Activated naive CD4-positive, alpha-beta T cell treated with anti-CD3 and anti-CD28 coated beads, Interleukin-2, amount 10 ng/mL, durations not matched to agents 7 days and 5 days (primary cell): ENCODE measurements around the gene WSCD1.
A peak's percentile ranks its signal among the peaks of the same experiment; 100 is the strongest.

Source experiments
- CTCF ChIA-PET: fragments of 350-600 bp; sonication (Branson Sonifier 250); formaldehyde crosslinking; loops from one replicate; lab custom pipeline; 2021; ENCODE audit warnings: antibody characterized with exemption; lab: Charles Lee
- DNase-seq: peaks from one replicate; pipeline ENCODE4 v3.0.0-alpha.2; 2020
- H3K27ac Mint-ChIP-seq: one replicate; pipeline ENCODE4 v1.8.0; 2021; ENCODE audit warnings: mild to moderate bottlenecking, moderate library complexity, mixed read lengths
- H3K27me3 Mint-ChIP-seq: one replicate; pipeline ENCODE4 v1.8.0; 2021; ENCODE audit warnings: mild to moderate bottlenecking, mixed read lengths
- H3K36me3 Mint-ChIP-seq: one replicate; pipeline ENCODE4 v1.8.0; 2021; ENCODE audit warnings: mixed read lengths
- H3K4me1 Mint-ChIP-seq: one replicate; pipeline ENCODE4 v1.8.0; 2021; ENCODE audit warnings: mixed read lengths
- H3K4me3 Mint-ChIP-seq: one replicate; pipeline ENCODE4 v1.8.0; 2021; ENCODE audit warnings: mild to moderate bottlenecking, moderate library complexity, mixed read lengths
- H3K9me3 Mint-ChIP-seq: one replicate; pipeline ENCODE4 v1.8.0; 2021; ENCODE audit warnings: mixed read lengths

The WSCD1 gene

DNA sequence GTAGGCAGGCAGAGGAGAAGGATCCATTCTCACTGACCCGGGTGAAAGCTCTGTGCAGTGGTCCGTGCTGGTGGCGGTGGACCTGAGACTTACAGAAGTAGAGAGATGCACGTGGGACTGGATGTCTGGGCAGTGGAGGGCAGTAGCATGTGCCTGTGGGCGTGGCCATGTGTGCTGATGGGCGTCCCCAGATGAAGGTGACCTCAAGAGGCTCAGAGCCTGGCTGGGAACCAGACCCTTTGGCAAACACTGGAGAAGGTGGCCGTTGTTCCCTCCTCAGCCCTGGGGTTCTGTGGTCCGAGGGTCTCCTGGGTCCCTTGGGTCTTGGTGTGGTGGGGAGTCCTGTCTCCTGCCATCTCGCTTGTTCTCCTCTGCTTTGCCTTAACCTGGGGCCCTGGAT, 15.6 kb downstream of the WSCD1 start:
- H3K4me1 Mint-ChIP-seq, result no peaks in the 10 kb centered on the region
- no peaks in the 10 kb centered on the region for H3K36me3 Mint-ChIP-seq
- CTCF ChIA-PET, result no interaction called here
- H3K27ac Mint-ChIP-seq, result no peak overlapping the region
- no peaks in the 10 kb centered on the region for H3K9me3 Mint-ChIP-seq
- no peak for DNase-seq
- no peaks in the 10 kb centered on the region for H3K27me3 Mint-ChIP-seq
- no peak overlapping the region for H3K4me3 Mint-ChIP-seq

- Mint-ChIP-seq H3K36me3 (no peaks in the 10 kb centered on the region), H3K4me1 (no peaks in the 10 kb centered on the region), H3K4me3 (no peak overlapping the region), H3K27ac (no peak overlapping the region), H3K27me3 (no peaks in the 10 kb centered on the region), H3K9me3 (no peaks in the 10 kb centered on the region)
- DNase-seq, result no peak
- CTCF ChIA-PET, result no interaction called here
Observed at GRCh38 chr17:6086603-6087400, 16.6 kb downstream of the WSCD1 start.

DNA sequence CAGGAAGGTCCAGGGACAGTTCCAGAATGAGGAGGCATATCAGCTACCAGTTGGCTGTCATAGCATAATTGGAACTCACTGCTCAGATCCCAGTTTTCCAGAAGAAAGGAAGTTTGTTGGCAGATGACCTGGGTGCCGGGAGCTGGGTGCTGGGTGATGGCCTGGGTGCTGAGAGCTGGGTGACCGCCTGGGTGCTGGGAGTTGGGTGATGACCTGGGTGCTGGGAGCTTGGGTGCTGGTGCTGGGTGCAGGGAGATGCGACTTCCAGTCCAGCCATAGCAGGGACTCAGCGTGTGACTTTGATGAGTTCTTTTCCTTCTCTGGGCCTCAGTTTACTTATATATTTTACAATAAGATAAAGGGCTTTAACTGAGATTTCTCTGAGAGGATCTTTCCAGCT, 18.0 kb downstream of the WSCD1 start:
- Mint-ChIP-seq H3K4me3 (no peak overlapping the region), H3K36me3 (no peaks in the 10 kb centered on the region), H3K9me3 (no peaks in the 10 kb centered on the region), H3K27me3 (no peaks in the 10 kb centered on the region), H3K27ac (no peak overlapping the region), H3K4me1 (no peaks in the 10 kb centered on the region)
- CTCF ChIA-PET, result no interaction called here
- no peak for DNase-seq

DNA sequence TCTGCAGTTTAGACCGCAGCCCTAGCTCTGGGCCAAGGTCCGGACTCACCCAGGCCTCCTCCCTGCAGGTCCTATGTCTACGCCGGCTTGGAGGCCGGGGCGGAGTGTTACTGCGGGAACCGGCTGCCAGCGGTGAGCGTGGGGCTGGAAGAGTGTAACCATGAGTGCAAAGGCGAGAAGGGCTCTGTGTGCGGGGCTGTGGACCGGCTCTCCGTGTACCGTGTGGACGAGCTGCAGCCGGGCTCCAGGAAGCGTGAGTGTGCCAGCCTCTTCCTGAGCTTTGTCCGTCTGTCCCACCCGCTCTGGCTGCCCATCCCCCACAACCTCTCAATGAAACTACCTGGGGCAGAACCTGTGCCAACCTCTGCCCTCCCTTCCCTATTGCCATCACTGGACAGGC, 20.1 kb downstream of the WSCD1 start:
- no peak overlapping the region for H3K4me3 Mint-ChIP-seq
- no peak overlapping the region for H3K27ac Mint-ChIP-seq
- H3K27me3 Mint-ChIP-seq, result peaks cover 3% of the 10 kb centered on the region
- H3K9me3 Mint-ChIP-seq, result no peaks in the 10 kb centered on the region
- no peaks in the 10 kb centered on the region for H3K36me3 Mint-ChIP-seq
- CTCF ChIA-PET, result no interaction called here
- no peaks in the 10 kb centered on the region for H3K4me1 Mint-ChIP-seq
- DNase-seq, result no peak

- no peaks in the 10 kb centered on the region for H3K9me3 Mint-ChIP-seq
- H3K27me3 Mint-ChIP-seq, result peaks cover 3% of the 10 kb centered on the region
- CTCF ChIA-PET, result no interaction called here
- H3K27ac Mint-ChIP-seq, result no peak overlapping the region
- DNase-seq, result no peak
- H3K4me1 Mint-ChIP-seq, result no peaks in the 10 kb centered on the region
- no peak overlapping the region for H3K4me3 Mint-ChIP-seq
- H3K36me3 Mint-ChIP-seq, result no peaks in the 10 kb centered on the region
Observed at GRCh38 chr17:6092182-6092902, 22.2 kb downstream of the WSCD1 start.

DNA sequence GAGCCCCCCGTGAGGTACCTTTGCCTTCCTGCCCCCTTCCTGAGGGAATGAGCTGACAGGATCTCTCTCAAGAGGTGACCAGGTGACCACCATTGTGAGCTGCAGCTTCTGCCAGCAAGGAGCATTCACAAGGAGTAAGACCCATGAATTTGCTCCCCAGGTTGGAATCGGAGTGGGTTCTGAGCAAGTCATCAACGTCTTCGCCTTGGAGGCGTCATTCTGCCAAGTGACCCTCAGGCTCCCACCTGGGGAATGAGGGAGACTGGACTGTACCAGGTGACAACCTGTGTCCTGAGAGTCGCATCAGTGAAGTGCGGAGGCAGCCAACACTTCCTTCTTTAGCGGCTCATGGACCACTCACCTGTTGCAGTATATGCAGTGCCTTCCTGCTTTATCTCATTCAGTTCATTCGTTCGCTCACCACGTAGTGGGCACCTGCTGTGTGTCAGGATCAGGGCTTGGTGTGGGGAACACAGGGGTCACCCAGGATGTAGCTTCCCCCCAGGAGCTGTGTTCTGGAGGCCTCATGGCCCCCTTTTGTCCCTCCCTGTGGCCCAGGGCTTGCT, 22.8 kb downstream of the WSCD1 start:
- H3K36me3 Mint-ChIP-seq, result no peaks in the 10 kb centered on the region
- CTCF ChIA-PET, result no interaction called here
- H3K27me3 Mint-ChIP-seq, result peaks cover 3% of the 10 kb centered on the region
- no peaks in the 10 kb centered on the region for H3K4me1 Mint-ChIP-seq
- no peak overlapping the region for H3K4me3 Mint-ChIP-seq
- H3K27ac Mint-ChIP-seq, result no peak overlapping the region
- H3K9me3 Mint-ChIP-seq, result no peaks in the 10 kb centered on the region
- no peak for DNase-seq

DNA sequence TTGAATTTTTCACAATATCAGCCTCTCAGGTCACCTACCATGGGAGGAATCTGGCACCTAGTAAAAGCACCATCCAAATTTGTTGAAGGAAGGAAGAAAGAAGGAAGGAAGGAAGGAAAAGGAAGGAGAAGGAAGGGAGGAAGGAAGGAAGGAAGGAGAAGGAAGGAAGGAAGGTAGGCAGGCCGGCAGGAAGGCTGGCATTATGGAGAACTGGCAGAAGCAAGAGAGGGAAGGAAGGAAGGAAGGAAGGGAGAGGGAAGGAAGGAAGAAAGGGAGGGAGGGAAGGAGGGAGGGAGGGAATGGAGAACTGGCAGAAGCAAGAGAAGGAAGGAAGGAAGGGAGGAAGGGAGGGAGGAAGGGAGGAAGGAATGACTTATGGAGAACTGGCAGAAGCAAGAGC, 24.3 kb downstream of the WSCD1 start:
- no peak overlapping the region for H3K27ac Mint-ChIP-seq
- no peaks in the 10 kb centered on the region for H3K36me3 Mint-ChIP-seq
- CTCF ChIA-PET, result no interaction called here
- H3K9me3 Mint-ChIP-seq, result no peaks in the 10 kb centered on the region
- no peaks in the 10 kb centered on the region for H3K4me1 Mint-ChIP-seq
- no peak for DNase-seq
- H3K27me3 Mint-ChIP-seq, result peaks cover 3% of the 10 kb centered on the region
- H3K4me3 Mint-ChIP-seq, result no peak overlapping the region

DNA sequence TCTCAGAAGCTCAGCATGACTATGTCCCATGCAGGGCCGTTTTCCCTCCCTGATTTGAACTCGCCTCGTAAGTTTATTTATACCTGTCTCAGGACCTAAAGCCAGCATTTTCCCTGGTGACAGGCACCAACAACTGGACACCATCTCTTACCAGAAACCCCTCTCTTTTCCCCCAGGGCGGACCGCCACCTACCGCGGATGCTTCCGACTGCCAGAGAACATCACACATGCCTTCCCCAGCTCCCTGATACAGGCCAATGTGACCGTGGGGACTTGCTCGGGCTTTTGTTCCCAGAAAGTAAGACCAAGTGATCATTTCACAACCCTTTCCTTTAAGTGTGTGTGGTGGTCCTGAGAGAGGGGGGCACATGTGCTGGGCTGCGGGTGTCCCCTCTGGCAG, 24.7 kb downstream of the WSCD1 start:
- Mint-ChIP-seq H3K4me3 (no peak overlapping the region), H3K4me1 (no peaks in the 10 kb centered on the region), H3K9me3 (no peaks in the 10 kb centered on the region), H3K27ac (no peak overlapping the region), H3K27me3 (peaks cover 3% of the 10 kb centered on the region), H3K36me3 (no peaks in the 10 kb centered on the region)
- CTCF ChIA-PET, result no interaction called here
- DNase-seq, result no peak

DNA sequence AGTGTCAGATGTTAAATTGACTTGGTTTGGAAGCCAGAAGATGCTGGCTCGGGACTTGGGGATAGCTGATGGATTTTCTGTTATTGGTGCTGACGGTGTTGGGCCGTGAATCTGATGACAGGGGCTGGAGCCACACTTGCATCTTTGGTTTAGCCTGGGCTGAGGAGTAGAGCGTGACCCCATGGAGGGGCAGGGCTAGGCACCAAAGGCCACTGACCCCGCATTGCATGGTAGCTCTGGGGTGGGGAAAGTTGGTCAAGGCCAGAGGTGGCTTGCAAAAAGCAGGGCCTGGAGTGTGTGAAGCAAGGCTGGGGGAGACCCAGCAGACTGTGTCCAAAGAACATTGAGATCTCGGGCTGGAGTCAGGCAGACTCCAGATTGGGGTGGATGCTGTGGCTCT, 25.3 kb downstream of the WSCD1 start:
- peak overlapping the region; percentile 22 for H3K27ac Mint-ChIP-seq
- H3K9me3 Mint-ChIP-seq, result no peaks in the 10 kb centered on the region
- peaks cover 3% of the 10 kb centered on the region for H3K27me3 Mint-ChIP-seq
- no peaks in the 10 kb centered on the region for H3K4me1 Mint-ChIP-seq
- DNase-seq, result no peak
- no peaks in the 10 kb centered on the region for H3K36me3 Mint-ChIP-seq
- CTCF ChIA-PET, result no interaction called here
- H3K4me3 Mint-ChIP-seq, result no peak overlapping the region

DNA sequence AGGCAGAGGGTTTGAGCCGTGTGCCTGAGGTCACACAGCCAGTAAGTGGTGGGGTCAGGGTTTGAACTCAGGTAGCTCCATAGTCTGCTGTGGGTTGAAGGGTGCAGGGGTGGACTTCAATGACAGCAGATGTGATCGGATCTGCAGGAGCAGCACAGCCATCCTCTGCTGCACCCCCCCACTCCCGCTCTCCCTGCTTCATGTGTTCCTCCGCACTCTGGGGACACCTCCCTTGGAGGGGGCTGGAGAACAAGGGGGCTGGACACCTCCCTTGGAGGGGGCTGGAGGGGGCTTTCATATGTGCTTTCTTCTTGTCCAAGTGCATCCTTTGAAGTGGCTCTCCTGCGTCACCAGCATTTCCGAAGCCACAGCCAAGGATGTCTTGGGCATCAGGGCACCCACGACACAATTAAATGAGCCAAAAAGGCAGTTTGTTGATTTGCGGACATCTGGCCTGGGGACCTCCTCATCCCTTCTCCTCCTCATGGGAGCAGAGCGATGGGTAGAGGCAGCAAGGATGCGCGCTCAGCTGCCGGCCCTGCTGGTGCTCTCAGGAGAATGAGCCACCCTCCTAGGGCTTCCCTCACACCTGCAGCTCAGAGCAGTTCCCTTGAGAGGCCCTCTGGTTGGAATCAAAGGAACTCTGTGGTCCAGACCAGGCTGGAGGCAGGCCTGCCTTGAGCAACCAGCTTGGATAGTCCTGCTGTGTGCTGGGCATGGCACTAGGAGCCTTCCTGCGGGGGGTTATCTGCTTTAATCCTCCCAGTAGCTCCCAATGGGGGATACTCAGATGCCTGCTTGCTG, 26.2 kb downstream of the WSCD1 start:
- no peaks in the 10 kb centered on the region for H3K4me1 Mint-ChIP-seq
- no peak overlapping the region for H3K27ac Mint-ChIP-seq
- H3K36me3 Mint-ChIP-seq, result no peaks in the 10 kb centered on the region
- peaks cover 3% of the 10 kb centered on the region for H3K27me3 Mint-ChIP-seq
- CTCF ChIA-PET, result no interaction called here
- H3K4me3 Mint-ChIP-seq, result no peak overlapping the region
- no peak for DNase-seq
- no peaks in the 10 kb centered on the region for H3K9me3 Mint-ChIP-seq

DNA sequence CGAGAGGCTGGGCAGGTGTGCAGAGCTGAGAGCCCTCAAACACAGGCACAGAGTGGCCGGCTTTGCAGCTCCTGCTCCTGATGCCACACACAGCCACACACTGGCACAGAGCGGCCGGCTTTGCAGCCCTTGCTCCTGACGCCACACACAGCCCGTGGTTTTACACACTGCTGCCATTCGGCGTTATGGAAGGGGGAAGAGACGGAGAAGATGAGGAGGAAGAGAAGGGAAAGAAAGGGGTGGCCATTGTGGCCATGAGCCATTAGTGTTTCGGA, 26.8 kb downstream of the WSCD1 start:
- CTCF ChIA-PET, result no interaction called here
- H3K27ac Mint-ChIP-seq, result no peak overlapping the region
- no peaks in the 10 kb centered on the region for H3K36me3 Mint-ChIP-seq
- no peaks in the 10 kb centered on the region for H3K4me1 Mint-ChIP-seq
- no peak overlapping the region for H3K4me3 Mint-ChIP-seq
- no peak for DNase-seq
- no peaks in the 10 kb centered on the region for H3K9me3 Mint-ChIP-seq
- peaks cover 3% of the 10 kb centered on the region for H3K27me3 Mint-ChIP-seq

- Mint-ChIP-seq H3K4me3 (no peak overlapping the region), H3K27ac (no peak overlapping the region), H3K9me3 (no peaks in the 10 kb centered on the region), H3K4me1 (no peaks in the 10 kb centered on the region), H3K27me3 (peaks cover 3% of the 10 kb centered on the region), H3K36me3 (no peaks in the 10 kb centered on the region)
- DNase-seq, result no peak
- CTCF ChIA-PET, result no interaction called here
Observed at GRCh38 chr17:6098050-6098822, 28.1 kb downstream of the WSCD1 start.

DNA sequence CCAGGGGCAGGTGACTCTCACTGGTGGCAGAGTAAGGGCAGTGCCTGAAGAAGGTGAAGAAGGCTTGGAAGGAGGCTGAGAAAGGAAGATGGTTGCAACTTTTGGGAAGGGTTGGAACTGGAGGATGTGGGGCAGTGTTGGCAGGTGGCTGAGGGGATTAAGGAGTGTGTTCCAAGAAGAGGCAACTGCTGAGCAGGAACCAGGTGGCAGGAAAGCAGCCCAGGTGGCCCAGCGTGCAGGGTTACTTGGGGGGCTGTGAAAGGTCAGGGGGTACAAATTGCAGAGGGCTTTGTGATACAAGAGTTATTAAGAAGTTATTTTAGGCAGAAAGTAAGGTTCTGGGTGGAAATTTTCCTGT, 28.6 kb downstream of the WSCD1 start:
- Mint-ChIP-seq H3K9me3 (no peaks in the 10 kb centered on the region), H3K36me3 (no peaks in the 10 kb centered on the region), H3K4me3 (no peak overlapping the region), H3K27ac (no peak overlapping the region), H3K27me3 (peaks cover 3% of the 10 kb centered on the region), H3K4me1 (no peaks in the 10 kb centered on the region)
- CTCF ChIA-PET, result no interaction called here
- no peak for DNase-seq

DNA sequence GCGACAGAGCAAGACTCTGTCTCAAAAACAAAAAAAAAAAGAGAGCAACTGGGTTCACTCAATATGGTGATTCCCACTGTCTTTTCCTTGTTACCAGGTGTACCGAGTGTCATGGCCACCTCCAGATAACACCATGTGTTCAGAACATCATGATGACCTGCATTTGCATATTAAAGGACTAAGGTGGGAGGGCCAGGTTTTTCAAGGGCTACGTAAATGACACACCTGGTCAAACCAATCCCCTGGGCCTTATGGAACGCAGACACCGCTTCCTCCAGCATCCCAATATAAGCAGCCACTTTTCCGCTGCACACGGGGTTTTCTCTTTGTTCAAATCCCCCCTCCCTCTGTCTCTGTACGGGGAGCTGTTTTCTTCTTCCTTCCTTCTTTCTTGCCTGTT, 29.3 kb downstream of the WSCD1 start:
- no peak for DNase-seq
- no peaks in the 10 kb centered on the region for H3K36me3 Mint-ChIP-seq
- CTCF ChIA-PET, result no interaction called here

More for the DNA sequence above, 29.3 kb downstream of the WSCD1 start:
- Mint-ChIP-seq H3K27me3 (peaks cover 3% of the 10 kb centered on the region), H3K9me3 (no peaks in the 10 kb centered on the region), H3K4me3 (no peak overlapping the region), H3K27ac (no peak overlapping the region), H3K4me1 (no peaks in the 10 kb centered on the region)
